A549 treated with AZD2906 at 1 μM for 4 hours (cell line): ENCODE data around the gene GAGE12E. TPM values are rescaled to one million over a fixed set of nuclear protein-coding genes. Genes with fewer than 3 reads are reported as not detected.

Experiments
- total RNA-seq: library from RNA; stranded (reverse); fragments of 200-300 nt; extraction: Qiagen RNA extraction; gene quantifications from 5 replicates; pipeline ENCODE4 v1.2.3, GENCODE V29; 2022

The GAGE12E gene
- total RNA-seq: not detected in 5 replicates

GRCh38 chrX:49550989-49551388 is at the start of gene GAGE12E:
GAGE12E (plus strand) TSS chrX:49551289; CDS start chrX:49552444, 1,155 bp downstream.

GRCh38 chrX:49531877-49532276 is 19.2 kb upstream of the GAGE12E start, which contains the start of gene GAGE12C:
GAGE12C (plus strand) TSS chrX:49532177; CDS start chrX:49533332, 1,155 bp downstream.

GRCh38 chrX:49541433-49541832 is 9.7 kb upstream of the GAGE12E start, which contains the start of gene GAGE12D:
GAGE12D (plus strand) TSS chrX:49541733; CDS start chrX:49542888, 1,155 bp downstream.

DNA sequence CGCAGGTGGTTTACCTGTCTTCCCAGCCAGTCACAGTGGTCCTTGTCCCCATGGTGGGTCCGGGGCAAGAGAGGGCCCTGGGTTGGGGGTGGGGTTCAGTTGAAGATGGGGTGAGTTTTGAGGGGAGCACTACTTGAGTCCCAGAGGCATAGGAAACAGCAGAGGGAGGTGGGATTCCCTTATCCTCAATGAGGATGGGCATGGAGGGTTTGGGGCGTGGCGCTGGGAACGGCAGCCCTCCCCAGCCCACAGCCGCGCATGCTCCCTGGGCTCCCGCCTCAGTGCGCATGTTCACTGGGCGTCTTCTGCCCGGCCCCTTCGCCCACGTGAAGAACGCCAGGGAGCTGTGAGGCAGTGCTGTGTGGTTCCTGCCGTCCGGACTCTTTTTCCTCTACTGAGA is 9.5 kb downstream of the GAGE12E start, which contains the start of gene GAGE12F:
Gene GAGE12F (plus strand): TSS at position 301 of the 400 bp plus-strand sequence. CDS start 1,155 bp downstream, outside the sequence.

GRCh38 chrX:49570100-49570499 is 19.0 kb downstream of the GAGE12E start, which contains the start of gene GAGE12G:
GAGE12G (plus strand) TSS chrX:49570400; CDS start chrX:49571555, 1,155 bp downstream.

DNA sequence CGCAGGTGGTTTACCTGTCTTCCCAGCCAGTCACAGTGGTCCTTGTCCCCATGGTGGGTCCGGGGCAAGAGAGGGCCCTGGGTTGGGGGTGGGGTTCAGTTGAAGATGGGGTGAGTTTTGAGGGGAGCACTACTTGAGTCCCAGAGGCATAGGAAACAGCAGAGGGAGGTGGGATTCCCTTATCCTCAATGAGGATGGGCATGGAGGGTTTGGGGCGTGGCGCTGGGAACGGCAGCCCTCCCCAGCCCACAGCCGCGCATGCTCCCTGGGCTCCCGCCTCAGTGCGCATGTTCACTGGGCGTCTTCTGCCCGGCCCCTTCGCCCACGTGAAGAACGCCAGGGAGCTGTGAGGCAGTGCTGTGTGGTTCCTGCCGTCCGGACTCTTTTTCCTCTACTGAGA is 28.6 kb downstream of the GAGE12E start, which contains the start of gene GAGE12H:
Gene GAGE12H (plus strand): TSS at position 301 of the 400 bp plus-strand sequence. CDS start 1,155 bp downstream, outside the sequence.

GRCh38 chrX:49589196-49589595 is 38.1 kb downstream of the GAGE12E start, which contains the start of gene GAGE2A:
GAGE2A (plus strand) TSS chrX:49589496; CDS start chrX:49590651, 1,155 bp downstream.

GRCh38 chrX:49598720-49599119 is 47.6 kb downstream of the GAGE12E start, which contains the start of gene GAGE1:
GAGE1 (plus strand) TSS chrX:49599020; CDS start chrX:49600175, 1,155 bp downstream.

Other genes starting within 250 kb of the GAGE12E start
- not detected in 5 replicates for gene GAGE10, start 247.6 kb upstream of the GAGE12E start, total RNA-seq
- not detected in 5 replicates for gene GAGE12J, start 229.3 kb upstream of the GAGE12E start, total RNA-seq
- not detected in 5 replicates for gene GAGE13, start 219.7 kb upstream of the GAGE12E start, total RNA-seq
- gene GAGE12C, start 19.1 kb upstream of the GAGE12E start, total RNA-seq: not detected in 5 replicates
- gene GAGE12D, start 9.6 kb upstream of the GAGE12E start, total RNA-seq: not detected in 5 replicates
- not detected in 5 replicates for gene GAGE12F, start 9.6 kb downstream of the GAGE12E start, total RNA-seq
- gene GAGE12G, start 19.1 kb downstream of the GAGE12E start, total RNA-seq: not detected in 5 replicates
- gene GAGE12H, start 28.7 kb downstream of the GAGE12E start, total RNA-seq: not detected in 5 replicates
- gene GAGE2A, start 38.2 kb downstream of the GAGE12E start, total RNA-seq: not detected in 5 replicates
- not detected in 5 replicates for gene GAGE1, start 47.7 kb downstream of the GAGE12E start, total RNA-seq
- gene PAGE1, start 144.7 kb downstream of the GAGE12E start, total RNA-seq: 0.26 to 0.29 TPM in 2 of 5 replicates, not detected in the others